SH-SY5Y (cell line): ENCODE data around the gene ZDHHC4.

Experiments used
- GATA2 ChIP-seq: IDR thresholded peaks from 2 replicates; pipeline ENCODE4 v1.6.1; 2011; ENCODE audit warnings: mild to moderate bottlenecking, low read depth, low read length
- GATA3 ChIP-seq: IDR thresholded peaks from 2 replicates; pipeline ENCODE4 v1.6.1; 2011; ENCODE audit warnings: low read depth, mild to moderate bottlenecking, low read length, moderate library complexity

ZDHHC4 gene

GRCh38 chr7:6577369-6578113 lies at the start of gene ZDHHC4:
Gene ZDHHC4 (plus strand): TSS chr7:6577454. CDS start chr7:6580562, 3,108 bp downstream.
- TF ChIP-seq GATA2 (no peak), GATA3 (no peak)

- TF ChIP-seq GATA2, result no peak
- TF ChIP-seq GATA3, result no peak
Observed at GRCh38 chr7:6528401-6529130, 48.7 kb upstream of the ZDHHC4 start.

- TF ChIP-seq GATA2 (no peak), GATA3 (no peak)
Observed at GRCh38 chr7:6529643-6530042, 47.6 kb upstream of the ZDHHC4 start.

- no peak for TF ChIP-seq GATA3
Observed at GRCh38 chr7:6530626-6531491, 46.4 kb upstream of the ZDHHC4 start.

GRCh38 chr7:6531492-6532279 lies 45.6 kb upstream of the ZDHHC4 start:
- TF ChIP-seq GATA3, result no peak
- no peak for TF ChIP-seq GATA2

- TF ChIP-seq GATA3 (no peak), GATA2 (no peak)
Observed at GRCh38 chr7:6532516-6532915, 44.7 kb upstream of the ZDHHC4 start.

- TF ChIP-seq GATA2 (no peak), GATA3 (no peak)
Observed at GRCh38 chr7:6533893-6534495, 43.3 kb upstream of the ZDHHC4 start.

GRCh38 chr7:6536262-6537260 lies 40.7 kb upstream of the ZDHHC4 start:
- TF ChIP-seq GATA3, result no peak
- no peak for TF ChIP-seq GATA2

- TF ChIP-seq GATA2 (no peak), GATA3 (no peak)
Observed at GRCh38 chr7:6542368-6542767, 34.9 kb upstream of the ZDHHC4 start.

- TF ChIP-seq GATA3, result no peak
- no peak for TF ChIP-seq GATA2
Observed at GRCh38 chr7:6545398-6546126, 31.7 kb upstream of the ZDHHC4 start.

- no peak for TF ChIP-seq GATA2
- TF ChIP-seq GATA3, result no peak
Observed at GRCh38 chr7:6546498-6547251, 30.6 kb upstream of the ZDHHC4 start.

GRCh38 chr7:6547400-6547799 lies 29.9 kb upstream of the ZDHHC4 start:
- TF ChIP-seq GATA3, result no peak
- TF ChIP-seq GATA2, result no peak
